Activated CD4-positive, CD25-positive, alpha-beta regulatory T cell treated with anti-CD3 and anti-CD28 coated beads, Interleukin-2, amount 50 U/mL, for 16 hours (primary cell): ENCODE results near the gene PLOD3.

Source experiments
- DNase-seq: peaks from one replicate; pipeline ENCODE4 v3.0.0-alpha.2; 2020; ENCODE audit warnings: low read depth, low spot score

The PLOD3 gene

GRCh38 chr7:101165958-101166647 is 51.3 kb downstream of the PLOD3 start:
- DNase-seq, result no peak

GRCh38 chr7:101165075-101165957 is 52.1 kb downstream of the PLOD3 start, which contains the start of gene VGF:
TSS of gene VGF (minus strand) at chr7:101165569. CDS start at chr7:101164843, 726 bp downstream.
- peak; percentile 78 for DNase-seq

DNA sequence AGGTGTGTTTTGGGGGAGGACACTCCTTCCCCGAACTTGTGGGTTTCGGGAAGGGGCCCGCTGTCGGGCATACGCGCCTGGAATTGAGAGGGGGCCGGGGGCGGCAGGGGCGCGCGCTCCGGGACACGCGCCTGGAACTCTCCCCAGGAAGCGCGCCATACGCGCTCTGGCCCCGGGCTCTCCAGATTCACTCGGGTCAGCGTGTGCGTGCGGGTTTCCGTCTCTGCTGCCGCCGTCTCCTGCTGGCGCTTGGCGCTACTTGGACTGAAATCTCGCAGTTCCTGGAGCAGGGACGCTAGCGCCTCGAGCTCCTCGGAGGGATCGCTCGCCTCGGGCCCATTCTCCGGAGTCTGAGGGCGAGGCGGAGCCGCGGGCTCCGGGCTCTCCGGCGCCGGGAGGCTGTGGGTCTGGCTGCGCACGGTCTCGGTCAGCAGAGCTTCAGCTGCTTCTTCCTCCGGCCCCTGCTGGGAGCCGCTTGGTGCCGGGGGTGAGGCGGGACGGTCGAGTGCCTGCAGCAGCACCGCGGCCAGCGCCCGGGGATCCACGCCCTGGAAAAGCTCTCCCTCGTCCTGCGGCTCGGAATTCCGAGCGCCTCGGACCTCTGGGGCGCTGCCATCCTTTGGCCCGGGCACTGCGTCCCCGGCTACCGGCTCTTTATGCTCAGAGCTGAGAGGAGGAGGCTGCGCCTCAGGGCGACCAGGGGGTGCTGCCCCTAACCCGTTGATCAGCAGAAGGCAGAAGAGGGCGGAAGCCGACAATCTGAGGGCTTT is 53.1 kb downstream of the PLOD3 start:
- no peak for DNase-seq

DNA sequence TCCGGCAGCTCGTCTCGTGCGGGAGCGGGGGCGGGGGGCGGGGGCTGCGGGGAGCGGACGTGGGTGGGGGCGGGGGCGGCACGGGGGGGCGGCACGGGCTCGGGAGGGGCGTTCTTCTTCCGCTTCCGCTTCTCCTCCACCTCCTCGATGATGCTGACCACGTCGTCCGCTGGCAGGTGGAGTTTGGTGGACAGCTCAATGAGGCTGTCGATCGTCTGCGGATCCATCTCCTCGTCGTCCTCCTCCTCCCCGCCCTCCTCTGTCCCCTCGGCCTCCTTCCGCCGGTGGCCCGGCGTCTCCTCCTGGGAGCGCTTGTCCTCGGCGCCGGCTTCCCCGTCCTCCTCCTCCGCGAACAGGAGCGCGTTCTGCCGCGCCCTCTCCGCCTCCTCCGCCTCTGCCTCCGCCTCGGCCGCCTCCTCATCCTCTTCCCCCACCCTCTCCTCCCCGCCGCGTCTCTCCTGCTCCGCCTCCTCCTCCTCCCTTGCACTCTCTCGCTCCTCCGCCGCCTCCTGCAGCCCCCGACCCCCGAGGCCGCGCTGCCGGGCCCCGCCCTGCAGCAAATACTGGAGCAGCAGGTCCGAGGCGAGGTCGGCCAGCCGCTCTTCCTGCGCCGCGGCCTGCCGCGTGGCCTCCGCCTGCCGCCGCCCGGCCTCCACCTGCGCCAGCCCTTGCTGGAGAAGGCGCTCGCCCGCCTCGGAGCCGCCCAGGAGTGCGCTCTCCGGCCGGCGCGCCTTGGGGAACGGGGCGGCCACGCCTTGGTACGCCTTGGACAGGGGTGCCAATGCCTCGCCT is 53.9 kb downstream of the PLOD3 start:
- DNase-seq, result no peak

GRCh38 chr7:101162551-101163278 is 54.7 kb downstream of the PLOD3 start:
- DNase-seq, result no peak

GRCh38 chr7:101161692-101162471 is 55.5 kb downstream of the PLOD3 start:
- no peak for DNase-seq

- DNase-seq, result no peak
Observed at GRCh38 chr7:101160910-101161309, 56.5 kb downstream of the PLOD3 start.

DNA sequence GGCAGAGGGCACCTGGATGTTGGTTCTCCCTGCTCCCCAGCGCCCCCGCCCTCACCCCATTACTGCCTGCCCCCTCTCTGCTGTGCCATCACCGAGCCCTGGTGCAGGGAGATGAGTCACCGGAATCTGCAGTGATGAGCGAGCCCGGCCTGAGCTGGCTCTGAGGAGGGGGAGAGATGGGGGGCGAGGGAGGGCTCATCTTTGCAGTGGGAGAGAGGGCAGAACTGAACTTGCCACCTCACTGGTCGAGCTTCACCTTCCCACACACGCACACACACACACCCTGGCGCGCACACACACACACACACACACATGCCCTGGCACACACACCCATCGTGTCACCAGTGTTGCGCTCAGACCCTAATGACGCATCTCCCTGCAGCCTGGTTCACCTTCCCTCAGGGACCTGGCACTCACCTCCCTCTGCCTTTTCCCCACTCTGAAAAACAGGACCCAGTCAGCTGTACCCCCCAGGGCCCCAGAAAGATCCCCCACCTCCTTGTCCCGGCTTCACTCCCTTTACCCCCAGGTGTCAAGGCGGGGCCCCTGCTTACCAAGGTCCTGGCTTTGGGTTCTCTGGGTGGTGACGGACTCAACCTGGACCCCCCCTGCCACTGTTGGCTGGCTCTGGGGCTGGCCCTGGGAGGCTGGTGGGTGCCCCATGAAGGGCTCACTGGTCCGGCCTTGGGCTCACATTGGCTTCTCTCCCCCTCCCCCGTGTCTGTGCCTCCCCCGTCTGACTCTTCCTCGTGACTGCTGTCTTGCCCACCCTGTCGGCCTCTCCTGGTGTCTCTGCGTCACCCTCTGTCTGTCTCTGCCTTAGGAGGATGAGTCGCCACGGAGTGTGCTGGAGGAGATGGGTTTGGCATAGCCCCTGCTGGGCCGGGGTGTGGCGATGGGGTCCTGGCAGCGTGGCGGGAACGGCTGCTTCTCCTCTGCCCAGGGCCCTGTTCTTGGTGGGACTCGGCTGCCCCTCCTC is 57.4 kb downstream of the PLOD3 start:
- DNase-seq, result no peak

GRCh38 chr7:101156866-101157589 is 60.4 kb downstream of the PLOD3 start:
- DNase-seq, result no peak

- DNase-seq, result no peak
Observed at GRCh38 chr7:101156277-101156676, 61.1 kb downstream of the PLOD3 start.
